ENCODE measurements around the gene KATNIP.
"Not testable (repeated sequence)": the region's sequence is repeated elsewhere in the genome, so short reads cannot be mapped to it uniquely, and the experiment has no call there.

KATNIP gene

GRCh38 chr16:27566417-27566816, 16.5 kb downstream of the KATNIP start:
- no peak overlapping the region for H2AK5ac ChIP-seq (ENCODE audit: low read length, severe bottlenecking)
- H3K79me1 ChIP-seq (replicated peaks; ENCODE audit: low read length, poor library complexity, severe bottlenecking), result peaks cover 51% of the 10 kb centered on the region
- H2BK12ac ChIP-seq (ENCODE audit: low read length in 2 of 2), result no peak overlapping the region
- H3K4me1 ChIP-seq (ENCODE audit: control insufficient read depth, insufficient read depth, low read depth, low read length), result peaks cover 4% of the 10 kb centered on the region
- no peak overlapping the region for H2BK5ac ChIP-seq (ENCODE audit: low read depth, low read length, poor library complexity, severe bottlenecking)
- H3K27me3 ChIP-seq (ENCODE audit: control insufficient read depth in 1 of 2, insufficient read depth in 1 of 2, low read length in 2 of 2), result no peaks in the 10 kb centered on the region
- H3K18ac ChIP-seq (ENCODE audit: low read depth in 1 of 2, low read length in 2 of 2), result no peak overlapping the region
- H3K9me3 ChIP-seq (ENCODE audit: control insufficient read depth, low read length), result no peaks in the 10 kb centered on the region
- H2BK15ac ChIP-seq (ENCODE audit: low read depth, poor library complexity, severe bottlenecking), result no peak overlapping the region
- no peak overlapping the region for H3K4me2 ChIP-seq (ENCODE audit: low read length, poor library complexity, severe bottlenecking)
- no peak overlapping the region for H3K27ac ChIP-seq (ENCODE audit: low read length, poor library complexity, severe bottlenecking)
- H3K4ac ChIP-seq (ENCODE audit: low read depth in 1 of 2, low read length in 2 of 2), result no peak overlapping the region
- no peak overlapping the region for H3K4me3 ChIP-seq (ENCODE audit: insufficient read depth in 1 of 2, low read depth in 1 of 2, low read length in 2 of 2)
- DNase-seq, result no peak
- peak overlapping the region in 1 of 2 experiments; percentile 59 for H3K23ac ChIP-seq (ENCODE audit: low read length in 2 of 2)
- H3K36me3 ChIP-seq (ENCODE audit: control insufficient read depth in 1 of 2, insufficient read depth in 2 of 2, low read depth in 1 of 2, low read length in 2 of 2), result peaks cover 0 to 4% of the 10 kb centered on the region in 2 experiments
- no peak overlapping the region for H2AFZ ChIP-seq (ENCODE audit: low read depth, low read length)
- H4K8ac ChIP-seq (ENCODE audit: low read length), result no peak overlapping the region
- WGBS, result 94% methylated on average over 6 of the region's 6 CpGs
- no peak overlapping the region for H3K9ac ChIP-seq (ENCODE audit: low read length)
- H4K91ac ChIP-seq (ENCODE audit: low read length), result no peak overlapping the region
- peak overlapping the region in 1 of 2 experiments; percentile 22 for H3K14ac ChIP-seq (ENCODE audit: low read length in 2 of 2)
- no peak overlapping the region for H2BK120ac ChIP-seq (ENCODE audit: low read depth, low read length)

- Histone ChIP-seq H3K27ac (ENCODE audit: low read length, poor library complexity, severe bottlenecking) (no peak overlapping the region), H4K91ac (ENCODE audit: low read length) (no peak overlapping the region), H4K8ac (ENCODE audit: low read length) (no peak overlapping the region), H3K4ac (ENCODE audit: low read depth in 1 of 2, low read length in 2 of 2) (no peak overlapping the region), H3K9ac (ENCODE audit: low read length) (no peak overlapping the region), H2BK120ac (ENCODE audit: low read depth, low read length) (no peak overlapping the region), H3K79me1 (replicated peaks; ENCODE audit: low read length, poor library complexity, severe bottlenecking) (peaks cover 53% of the 10 kb centered on the region), H2AK5ac (ENCODE audit: low read length, severe bottlenecking) (no peak overlapping the region), H3K18ac (ENCODE audit: low read depth in 1 of 2, low read length in 2 of 2) (no peak overlapping the region), H2BK12ac (ENCODE audit: low read length in 2 of 2) (no peak overlapping the region), H3K4me1 (ENCODE audit: control insufficient read depth, insufficient read depth, low read depth, low read length) (peaks cover 7% of the 10 kb centered on the region), H2BK15ac (ENCODE audit: low read depth, poor library complexity, severe bottlenecking) (no peak overlapping the region), H3K4me3 (ENCODE audit: insufficient read depth in 1 of 2, low read depth in 1 of 2, low read length in 2 of 2) (no peak overlapping the region), H2AFZ (ENCODE audit: low read depth, low read length) (no peak overlapping the region), H3K14ac (ENCODE audit: low read length in 2 of 2) (no peak overlapping the region), H2BK5ac (ENCODE audit: low read depth, low read length, poor library complexity, severe bottlenecking) (no peak overlapping the region), H3K23ac (ENCODE audit: low read length in 2 of 2) (no peak overlapping the region), H3K27me3 (ENCODE audit: control insufficient read depth in 1 of 2, insufficient read depth in 1 of 2, low read length in 2 of 2) (no peaks in the 10 kb centered on the region), H3K4me2 (ENCODE audit: low read length, poor library complexity, severe bottlenecking) (no peak overlapping the region), H3K9me3 (ENCODE audit: control insufficient read depth, low read length) (no peaks in the 10 kb centered on the region), H3K36me3 (ENCODE audit: control insufficient read depth in 1 of 2, insufficient read depth in 2 of 2, low read depth in 1 of 2, low read length in 2 of 2) (peaks cover 0 to 6% of the 10 kb centered on the region in 2 experiments)
- 92% methylated on average over 3 of the region's 4 CpGs for WGBS
- DNase-seq, result no peak
Observed at GRCh38 chr16:27568077-27568476, 18.1 kb downstream of the KATNIP start.

- H2AFZ ChIP-seq (ENCODE audit: low read depth, low read length); H2BK12ac ChIP-seq (ENCODE audit: low read length in 2 of 2): not testable (repeated sequence)
- 95% methylated on average over 5 of the region's 8 CpGs for WGBS
Observed at GRCh38 chr16:27570986-27571385, 21.0 kb downstream of the KATNIP start.

GRCh38 chr16:27571433-27572326, 21.7 kb downstream of the KATNIP start:
- Histone ChIP-seq H2BK120ac (ENCODE audit: low read depth, low read length) (no peak overlapping the region), H2AFZ (ENCODE audit: low read depth, low read length) (no peak overlapping the region), H3K4me3 (ENCODE audit: insufficient read depth in 1 of 2, low read depth in 1 of 2, low read length in 2 of 2) (peak overlapping the region in 1 of 2 experiments; percentile 39), H2BK12ac (ENCODE audit: low read length in 2 of 2) (no peak overlapping the region), H3K9me3 (ENCODE audit: control insufficient read depth, low read length) (no peaks in the 10 kb centered on the region), H4K91ac (ENCODE audit: low read length) (no peak overlapping the region), H3K4ac (ENCODE audit: low read depth in 1 of 2, low read length in 2 of 2) (no peak overlapping the region), H2BK5ac (ENCODE audit: low read depth, low read length, poor library complexity, severe bottlenecking) (no peak overlapping the region), H4K8ac (ENCODE audit: low read length) (no peak overlapping the region), H3K36me3 (ENCODE audit: control insufficient read depth in 1 of 2, insufficient read depth in 2 of 2, low read depth in 1 of 2, low read length in 2 of 2) (peaks cover 14 to 17% of the 10 kb centered on the region in 2 experiments), H3K27ac (ENCODE audit: low read length, poor library complexity, severe bottlenecking) (no peak overlapping the region), H3K79me1 (replicated peaks; ENCODE audit: low read length, poor library complexity, severe bottlenecking) (peaks cover 40% of the 10 kb centered on the region), H3K9ac (ENCODE audit: low read length) (peak overlapping the region; percentile 41), H3K4me1 (ENCODE audit: control insufficient read depth, insufficient read depth, low read depth, low read length) (peaks cover 2% of the 10 kb centered on the region), H2BK15ac (ENCODE audit: low read depth, poor library complexity, severe bottlenecking) (no peak overlapping the region), H3K4me2 (ENCODE audit: low read length, poor library complexity, severe bottlenecking) (no peak overlapping the region), H3K14ac (ENCODE audit: low read length in 2 of 2) (no peak overlapping the region), H3K18ac (ENCODE audit: low read depth in 1 of 2, low read length in 2 of 2) (no peak overlapping the region), H2AK5ac (ENCODE audit: low read length, severe bottlenecking) (no peak overlapping the region), H3K23ac (ENCODE audit: low read length in 2 of 2) (no peak overlapping the region), H3K27me3 (ENCODE audit: control insufficient read depth in 1 of 2, insufficient read depth in 1 of 2, low read length in 2 of 2) (no peaks in the 10 kb centered on the region)
- DNase-seq, result no peak
- WGBS, result 96% methylated on average over 6 of the region's 8 CpGs

More at GRCh38 chr16:27570986-27571385, 21.0 kb downstream of the KATNIP start:
- DNase-seq; H3K4me2 ChIP-seq (ENCODE audit: low read length, poor library complexity, severe bottlenecking); H3K4ac ChIP-seq (ENCODE audit: low read depth in 1 of 2, low read length in 2 of 2); H3K18ac ChIP-seq (ENCODE audit: low read depth in 1 of 2, low read length in 2 of 2); H4K91ac ChIP-seq (ENCODE audit: low read length); H3K14ac ChIP-seq (ENCODE audit: low read length in 2 of 2); H2BK15ac ChIP-seq (ENCODE audit: low read depth, poor library complexity, severe bottlenecking); H2BK120ac ChIP-seq (ENCODE audit: low read depth, low read length); H3K23ac ChIP-seq (ENCODE audit: low read length in 2 of 2); H3K4me3 ChIP-seq (ENCODE audit: insufficient read depth in 1 of 2, low read depth in 1 of 2, low read length in 2 of 2); H3K27ac ChIP-seq (ENCODE audit: low read length, poor library complexity, severe bottlenecking); H3K27me3 ChIP-seq (ENCODE audit: control insufficient read depth in 1 of 2, insufficient read depth in 1 of 2, low read length in 2 of 2); H3K9me3 ChIP-seq (ENCODE audit: control insufficient read depth, low read length); H4K8ac ChIP-seq (ENCODE audit: low read length); H2AK5ac ChIP-seq (ENCODE audit: low read length, severe bottlenecking); H3K4me1 ChIP-seq (ENCODE audit: control insufficient read depth, insufficient read depth, low read depth, low read length); H2BK5ac ChIP-seq (ENCODE audit: low read depth, low read length, poor library complexity, severe bottlenecking): not testable (repeated sequence)
- Histone ChIP-seq H3K36me3 (ENCODE audit: control insufficient read depth in 1 of 2, insufficient read depth in 2 of 2, low read depth in 1 of 2, low read length in 2 of 2) (peaks cover 14 to 17% of the 10 kb centered on the region in 2 experiments), H3K9ac (ENCODE audit: low read length) (peak overlapping the region; percentile 41), H3K79me1 (replicated peaks; ENCODE audit: low read length, poor library complexity, severe bottlenecking) (peaks cover 45% of the 10 kb centered on the region)
